SH-SY5Y (cell line): ENCODE measurements around the gene TMIGD1.

Experiments
- GATA2 ChIP-seq: IDR thresholded peaks from 2 replicates; pipeline ENCODE4 v1.6.1; 2011; ENCODE audit warnings: mild to moderate bottlenecking, low read depth, low read length
- GATA3 ChIP-seq: IDR thresholded peaks from 2 replicates; pipeline ENCODE4 v1.6.1; 2011; ENCODE audit warnings: low read depth, mild to moderate bottlenecking, low read length, moderate library complexity

DNA sequence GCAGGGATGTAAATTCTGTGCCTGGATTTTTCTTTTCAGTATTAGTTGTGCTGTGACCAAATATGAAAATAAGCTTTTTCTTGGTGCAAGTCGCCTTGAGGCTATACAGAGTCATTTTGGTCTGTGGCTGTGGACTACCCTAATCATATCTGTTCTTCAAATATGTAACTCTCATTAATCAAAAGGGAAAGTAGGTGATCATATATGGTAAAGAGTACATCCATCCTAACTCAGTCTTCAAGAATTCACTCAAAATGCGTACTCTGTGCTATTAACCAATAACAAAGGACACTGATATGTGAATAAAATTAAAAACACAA lies 47.4 kb upstream of the TMIGD1 start:
- no peak for TF ChIP-seq GATA2
- TF ChIP-seq GATA3, result no peak
